HCT116 (cell line): ENCODE measurements around the gene DMBT1. TPM values are rescaled to one million over a fixed set of nuclear protein-coding genes. Genes with fewer than 3 reads are reported as not detected.

Experiments
- ATAC-seq: fragments of 200-7000 bp; cut with Tn5 transposase; 2 replicates; pipeline ENCODE4 v1.9.1; 2020; ENCODE audit warnings: mild to moderate bottlenecking, moderate library complexity
- BruUV-seq: library from RNA; stranded (reverse); fragments of 400-500 nt; replicated peaks from 2 replicates; lab custom pipeline; 2021; lab: Mats Ljungman, UMichigan
- CTCF ChIA-PET: fragments of 300-600 bp; sonication (Branson Sonifier 250); formaldehyde crosslinking; loops from one replicate; lab custom pipeline; 2021; ENCODE audit warnings: antibody characterized with exemption; lab: Charles Lee
- POLR2A ChIA-PET: fragments of 300-600, 350-600 bp; sonication (Branson Sonifier 250); formaldehyde crosslinking; loops from one replicate; lab custom pipeline; 2021; ENCODE audit warnings: antibody characterized with exemption; lab: Charles Lee
- RAD21 ChIA-PET, 2 experiments: fragments of 300-600 bp; sonication (Branson Sonifier 250); formaldehyde crosslinking; loops; one replicate each; lab custom pipeline; 2023; ENCODE audit warnings: low total read pairs in 2 of 2; ENCODE audit not compliant: uncharacterized antibody in 2 of 2, unreplicated experiment in 2 of 2, low non-redundant PET in 1 of 2; lab: Charles Lee
- DNase-seq: peaks from one replicate; pipeline ENCODE4 v3.0.0-alpha.2; 2010; ENCODE audit warnings: low read depth, low spot score
- H2AFZ ChIP-seq: fragments of 200-600 bp; shearing (Covaris generic), sonication (generic); 2 replicates; pipeline ENCODE4 v1.6.1; 2017; ENCODE audit warnings: low read depth, mixed run types, mixed read lengths, antibody characterized with exemption, low read length; ENCODE audit not compliant: poor library complexity, severe bottlenecking
- H3K27ac ChIP-seq: 2 replicates; pipeline ENCODE4 v1.5.1; 2012; ENCODE audit warnings: low read depth, low read length
- H3K27me3 ChIP-seq: fragments of 200-600 bp; sonication (generic); 2 replicates; pipeline ENCODE4 v1.6.1; 2016; ENCODE audit warnings: mixed run types, low read length, mixed read lengths; ENCODE audit not compliant: insufficient read depth
- H3K36me3 ChIP-seq, 2 experiments: fragments of 200-500 bp in 1 of 2; fragments of 200-600 bp in 1 of 2; sonication (Bioruptor generic) in 1 of 2; sonication (generic) in 1 of 2; 2 replicates each; pipeline versions ENCODE4 v1.5.1 to v1.6.1; 2014 to 2016; ENCODE audit warnings: low read length in 2 of 2, inconsistent platforms in 1 of 2, mixed read lengths in 1 of 2, mixed run types in 1 of 2; ENCODE audit not compliant: insufficient read depth in 2 of 2, control insufficient read depth in 1 of 2
- H3K4me1 ChIP-seq, 2 experiments: fragments of 200-600 bp in 1 of 2; sonication (generic) in 1 of 2; 2 replicates each; pipeline versions ENCODE4 v1.5.1 to v1.6.1; 2012 to 2017; ENCODE audit warnings: low read length in 2 of 2, inconsistent platforms in 1 of 2, mild to moderate bottlenecking in 1 of 2, mixed read lengths in 1 of 2, mixed run types in 1 of 2, moderate library complexity in 1 of 2; ENCODE audit not compliant: insufficient read depth in 2 of 2, control insufficient read depth in 1 of 2
- H3K4me2 ChIP-seq: fragments of 200-600 bp; sonication (generic); 2 replicates; pipeline ENCODE4 v1.6.1; 2017; ENCODE audit warnings: mixed run types, low read length, mixed read lengths
- H3K4me3 ChIP-seq, 2 experiments: fragments of 200-600 bp in 1 of 2; sonication (generic) in 1 of 2; replicated peaks in 1 of 2; 2 replicates each; pipeline ENCODE4 v1.5.1; 2011 to 2016; ENCODE audit warnings: low read length in 2 of 2, control low read depth in 1 of 2, low read depth in 1 of 2, mild to moderate bottlenecking in 1 of 2, mixed read lengths in 1 of 2, mixed run types in 1 of 2
- H3K79me2 ChIP-seq: fragments of 200-600 bp; sonication (generic); 2 replicates; pipeline ENCODE4 v1.6.1; 2017; ENCODE audit warnings: mild to moderate bottlenecking, mixed run types, low read length, moderate library complexity, mixed read lengths; ENCODE audit not compliant: insufficient read depth
- H3K9ac ChIP-seq: fragments of 200-600 bp; sonication (generic); 2 replicates; pipeline ENCODE4 v1.6.1; 2016; ENCODE audit warnings: low read length, mixed read lengths
- H3K9me2 ChIP-seq: fragments of 200-600 bp; sonication (generic), shearing (Covaris generic); 2 replicates; pipeline ENCODE4 v1.6.1; 2017; ENCODE audit warnings: mixed run types, mild to moderate bottlenecking, moderate library complexity; ENCODE audit not compliant: insufficient read depth
- H3K9me3 ChIP-seq, 2 experiments: fragments of 200-500 bp in 1 of 2; fragments of 200-600 bp in 1 of 2; sonication (Bioruptor generic) in 1 of 2; sonication (generic) in 1 of 2; 2 replicates each; pipeline ENCODE4 v1.6.1; 2014 to 2017; ENCODE audit warnings: low read length in 2 of 2, mixed read lengths in 2 of 2, inconsistent platforms in 1 of 2, low read depth in 1 of 2, mild to moderate bottlenecking in 1 of 2, mixed run types in 1 of 2, moderate library complexity in 1 of 2; ENCODE audit not compliant: control insufficient read depth in 1 of 2, insufficient read depth in 1 of 2
- H4K20me1 ChIP-seq: fragments of 200-600 bp; sonication (generic), shearing (Covaris generic); 2 replicates; pipeline ENCODE4 v1.6.1; 2017; ENCODE audit warnings: mixed run types, mild to moderate bottlenecking, moderate library complexity; ENCODE audit not compliant: insufficient read depth
- CEBPB ChIP-seq: IDR thresholded peaks from 2 replicates; pipeline ENCODE4 v1.6.1; 2012; ENCODE audit warnings: low read depth
- CTCF ChIP-seq, 3 experiments: fragments of 200-600 bp in 1 of 3; sonication (generic) in 1 of 3; IDR thresholded peaks in 2 of 3; conservative IDR thresholded peaks in 1 of 3; 2 replicates each; pipeline ENCODE4 v1.5.1; 2012 to 2017; ENCODE audit warnings: low read depth in 2 of 3, low read length in 2 of 3, antibody characterized with exemption in 1 of 3, borderline replicate concordance in 1 of 3, control low read depth in 1 of 3, mild to moderate bottlenecking in 1 of 3, mixed read lengths in 1 of 3, mixed run types in 1 of 3, moderate library complexity in 1 of 3; ENCODE audit not compliant: insufficient read depth in 1 of 3
- EZH2phosphoT487 ChIP-seq: fragments of 200-600 bp; IDR thresholded peaks from 2 replicates; pipeline ENCODE4 v1.6.1; 2018; ENCODE audit warnings: antibody characterized with exemption, borderline replicate concordance
- POLR2AphosphoS5 ChIP-seq: IDR thresholded peaks from 2 replicates; pipeline ENCODE4 v1.6.1; 2011; ENCODE audit warnings: mild to moderate bottlenecking, low read depth, low read length, moderate library complexity
- RAD21 ChIP-seq: IDR thresholded peaks from 2 replicates; pipeline ENCODE4 v1.6.1; 2012; ENCODE audit warnings: low read depth, mild to moderate bottlenecking
- TCF7L2 ChIP-seq: IDR thresholded peaks from 2 replicates; pipeline ENCODE4 v1.7.0; 2011; ENCODE audit warnings: borderline replicate concordance, inconsistent platforms; ENCODE audit not compliant: insufficient read depth, insufficient read length; ENCODE audit errors: extremely low read depth
- YY1 ChIP-seq: IDR thresholded peaks from 2 replicates; pipeline ENCODE4 v1.6.1; 2011; ENCODE audit warnings: low read length, low read depth, moderate library complexity, mild to moderate bottlenecking; ENCODE audit not compliant: insufficient replicate concordance; ENCODE audit errors: extremely low read depth
- ZFX ChIP-seq: fragments of 450-650 bp; IDR thresholded peaks from 2 replicates; pipeline ENCODE4 v1.6.1; 2017
- intact Hi-C: fragments of 100-400 bp; cut with micrococcal nuclease; formaldehyde crosslinking; loops from 2 replicates; pipeline ENCODE4 v1.10.0; 2022
- total RNA-seq: library from RNA; stranded (reverse); gene quantifications from one replicate; pipeline ENCODE4 v1.2.1, GENCODE V29; 2021; ENCODE audit not compliant: unreplicated experiment

Gene DMBT1
- total RNA-seq, 1 experiment from 2014 or later: 0.17 TPM

- no peak overlapping the region for H3K9ac ChIP-seq
- ChIA-PET POLR2A (interaction anchor here (1.5 kb wide), 1 partner anchor 266 kb away, joined by 5 read pairs; no protein-coding TSS in a partner anchor), CTCF (interaction anchor here (0.6 to 3.7 kb wide), 50 partner anchors 8 to 502 kb away, joined by 3 to 73 read pairs (median 6); partner anchors contain the start of gene PLEKHA1), RAD21 (interaction anchor here (0.7 to 1.9 kb wide), 14 partner anchors 39 to 325 kb away, joined by 3 to 13 read pairs (median 4); no protein-coding TSS in a partner anchor)
- no peak for DNase-seq
- no TSS peak for BruUV-seq
- H3K36me3 ChIP-seq: no peaks in the 10 kb centered on the region
- H2AFZ ChIP-seq: no peak overlapping the region
- H3K27me3 ChIP-seq: peaks cover 55% of the 10 kb centered on the region
- intact Hi-C loops: loop anchor here (1.0 to 10.0 kb wide), 7 partner anchors 40 to 1623 kb away; no protein-coding TSS in a partner anchor
- H3K27ac ChIP-seq: no peak overlapping the region
- TF ChIP-seq CEBPB (0 out of 2 replicates have a peak, but pooled peaks have one; percentile 17), ZFX (no peak)
- no peaks in the 10 kb centered on the region for H3K9me3 ChIP-seq
- no peak overlapping the region for H3K4me3 ChIP-seq
- no peak overlapping the region for H3K4me2 ChIP-seq
- no peaks in the 10 kb centered on the region for H3K79me2 ChIP-seq
- H3K9me2 ChIP-seq: no peaks in the 10 kb centered on the region
- H4K20me1 ChIP-seq: no peaks in the 10 kb centered on the region
- H3K4me1 ChIP-seq: peaks cover 0 to 4% of the 10 kb centered on the region in 2 experiments; a peak in 1 of 4 replicates
- ATAC-seq: no peak
These were observed 4.4 kb downstream of the DMBT1 start for GRCh38 chr10:122564980-122565379.

GRCh38 chr10:122565766-122566206 lies 5.2 kb downstream of the DMBT1 start:
- Histone ChIP-seq H3K27ac (no peak overlapping the region), H3K9me2 (no peaks in the 10 kb centered on the region), H3K79me2 (no peaks in the 10 kb centered on the region), H3K4me1 (peaks cover 0 to 4% of the 10 kb centered on the region in 2 experiments; a peak in 1 of 4 replicates), H3K9me3 (no peaks in the 10 kb centered on the region), H3K9ac (no peak overlapping the region), H3K4me3 (peak overlapping the region; percentile 25 to 38), H3K27me3 (peaks cover 47% of the 10 kb centered on the region), H3K4me2 (peak overlapping the region; percentile 76), H4K20me1 (no peaks in the 10 kb centered on the region), H2AFZ (peak overlapping the region; percentile 91), H3K36me3 (no peaks in the 10 kb centered on the region)
- DNase-seq: peak; percentile 85
- TF ChIP-seq POLR2AphosphoS5: no peak
- no peak for TF ChIP-seq TCF7L2
- TF ChIP-seq CTCF (IDR thresholded peaks at IDR 0.05 in 2 of 3, conservative IDR thresholded peaks at IDR 0.05 in 1 of 3; ENCODE audit: borderline replicate concordance in 1 of 3, insufficient read depth in 1 of 3, low read depth in 2 of 3, low read length in 2 of 3): peak; percentile 88 to 98 (median 96)
- 0 out of 2 replicates have a peak, but pooled peaks have one; percentile 53 for TF ChIP-seq CEBPB
- peak; percentile 29 for TF ChIP-seq YY1
- TF ChIP-seq RAD21: peak; percentile 99
- TF ChIP-seq EZH2phosphoT487: no peak
- CTCF ChIA-PET: interaction anchor here (0.6 to 2.0 kb wide), 52 partner anchors 8 to 503 kb away, joined by 3 to 73 read pairs (median 4); partner anchors contain the start of gene PLEKHA1
- POLR2A ChIA-PET: interaction anchor here (1.5 kb wide), 1 partner anchor 267 kb away, joined by 5 read pairs; no protein-coding TSS in a partner anchor
- no TSS peak for BruUV-seq
- intact Hi-C loops: loop anchor here (1.0 to 10.0 kb wide), 8 partner anchors 40 to 1623 kb away; no protein-coding TSS in a partner anchor
- RAD21 ChIA-PET: interaction anchor here (0.6 to 1.9 kb wide), 16 partner anchors 40 to 326 kb away, joined by 3 to 13 read pairs (median 4); no protein-coding TSS in a partner anchor
- peak; percentile 79 for ATAC-seq
